ENCODE data around the gene ARSB. TPM values are rescaled to one million over a fixed set of nuclear protein-coding genes. Genes with fewer than 3 reads are reported as not detected.

Gene ARSB
- total and polyA plus RNA-seq, 9 of the 15 experiments (the other 6 are each of a cell fraction or from before 2014, with no cell fraction given), result 0.52 to 4.6 (median 2.4) TPM

DNA sequence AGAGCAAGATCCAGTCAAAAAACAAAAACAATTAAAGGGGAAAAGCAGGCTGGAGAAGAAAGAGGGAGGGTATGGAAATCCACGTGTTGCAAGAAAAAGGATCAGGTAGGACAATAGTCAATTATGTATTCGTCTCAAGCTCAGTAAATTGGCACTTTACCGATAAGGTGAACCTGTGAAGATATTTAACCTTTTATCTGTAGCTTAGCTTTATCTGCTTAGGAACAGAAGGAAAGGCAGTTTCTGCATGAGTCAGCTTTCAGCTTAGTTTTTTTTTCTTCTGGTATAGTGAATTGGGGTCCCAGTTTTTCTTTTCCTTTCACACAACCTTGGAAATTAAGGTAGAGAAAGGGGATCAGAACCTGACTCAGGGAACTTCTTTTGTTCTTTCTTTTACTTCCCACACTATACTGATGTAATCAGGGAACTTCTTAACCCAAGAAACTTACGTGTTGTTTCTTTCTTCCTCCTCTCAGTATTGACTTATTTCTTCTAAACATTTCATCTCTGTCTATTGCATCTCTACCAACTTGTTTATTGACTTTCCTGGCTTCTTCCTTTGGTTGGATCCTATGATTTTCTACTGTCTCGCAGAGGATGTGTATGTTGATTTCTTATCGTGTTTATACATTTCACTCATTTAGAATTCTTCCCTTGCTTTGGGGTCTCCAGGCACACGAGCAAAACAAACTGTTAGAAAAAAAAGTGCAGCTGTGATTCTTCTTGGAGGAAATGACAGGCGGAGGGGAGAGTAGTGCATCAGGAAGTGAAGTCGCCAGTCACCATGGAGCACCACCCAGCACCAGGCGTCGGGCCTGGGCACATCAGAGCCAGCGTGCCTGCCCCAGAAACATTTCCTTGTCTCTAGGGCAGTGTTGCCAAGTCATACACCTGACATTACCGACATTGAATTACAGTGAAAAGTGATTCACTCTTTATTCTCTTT lies 213.6 kb downstream of the ARSB start (continued):
- no peak for TF ChIP-seq PRPF4 (IDR thresholded peaks at IDR 0.05; ENCODE audit: insufficient read depth, low read depth, low read length, poor library complexity, severe bottlenecking)
- TF ChIP-seq, protein P1, sequence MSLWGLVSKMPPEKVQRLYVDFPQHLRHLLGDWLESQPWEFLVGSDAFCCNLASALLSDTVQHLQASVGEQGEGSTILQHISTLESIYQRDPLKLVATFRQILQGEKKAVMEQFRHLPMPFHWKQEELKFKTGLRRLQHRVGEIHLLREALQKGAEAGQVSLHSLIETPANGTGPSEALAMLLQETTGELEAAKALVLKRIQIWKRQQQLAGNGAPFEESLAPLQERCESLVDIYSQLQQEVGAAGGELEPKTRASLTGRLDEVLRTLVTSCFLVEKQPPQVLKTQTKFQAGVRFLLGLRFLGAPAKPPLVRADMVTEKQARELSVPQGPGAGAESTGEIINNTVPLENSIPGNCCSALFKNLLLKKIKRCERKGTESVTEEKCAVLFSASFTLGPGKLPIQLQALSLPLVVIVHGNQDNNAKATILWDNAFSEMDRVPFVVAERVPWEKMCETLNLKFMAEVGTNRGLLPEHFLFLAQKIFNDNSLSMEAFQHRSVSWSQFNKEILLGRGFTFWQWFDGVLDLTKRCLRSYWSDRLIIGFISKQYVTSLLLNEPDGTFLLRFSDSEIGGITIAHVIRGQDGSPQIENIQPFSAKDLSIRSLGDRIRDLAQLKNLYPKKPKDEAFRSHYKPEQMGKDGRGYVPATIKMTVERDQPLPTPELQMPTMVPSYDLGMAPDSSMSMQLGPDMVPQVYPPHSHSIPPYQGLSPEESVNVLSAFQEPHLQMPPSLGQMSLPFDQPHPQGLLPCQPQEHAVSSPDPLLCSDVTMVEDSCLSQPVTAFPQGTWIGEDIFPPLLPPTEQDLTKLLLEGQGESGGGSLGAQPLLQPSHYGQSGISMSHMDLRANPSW (CRISPR knock-in tag; IDR thresholded peaks at IDR 0.05), result no peak
- TF ChIP-seq TRIM24 (IDR thresholded peaks at IDR 0.05), result peak; percentile 78 to 88
- TF ChIP-seq, protein P2, sequence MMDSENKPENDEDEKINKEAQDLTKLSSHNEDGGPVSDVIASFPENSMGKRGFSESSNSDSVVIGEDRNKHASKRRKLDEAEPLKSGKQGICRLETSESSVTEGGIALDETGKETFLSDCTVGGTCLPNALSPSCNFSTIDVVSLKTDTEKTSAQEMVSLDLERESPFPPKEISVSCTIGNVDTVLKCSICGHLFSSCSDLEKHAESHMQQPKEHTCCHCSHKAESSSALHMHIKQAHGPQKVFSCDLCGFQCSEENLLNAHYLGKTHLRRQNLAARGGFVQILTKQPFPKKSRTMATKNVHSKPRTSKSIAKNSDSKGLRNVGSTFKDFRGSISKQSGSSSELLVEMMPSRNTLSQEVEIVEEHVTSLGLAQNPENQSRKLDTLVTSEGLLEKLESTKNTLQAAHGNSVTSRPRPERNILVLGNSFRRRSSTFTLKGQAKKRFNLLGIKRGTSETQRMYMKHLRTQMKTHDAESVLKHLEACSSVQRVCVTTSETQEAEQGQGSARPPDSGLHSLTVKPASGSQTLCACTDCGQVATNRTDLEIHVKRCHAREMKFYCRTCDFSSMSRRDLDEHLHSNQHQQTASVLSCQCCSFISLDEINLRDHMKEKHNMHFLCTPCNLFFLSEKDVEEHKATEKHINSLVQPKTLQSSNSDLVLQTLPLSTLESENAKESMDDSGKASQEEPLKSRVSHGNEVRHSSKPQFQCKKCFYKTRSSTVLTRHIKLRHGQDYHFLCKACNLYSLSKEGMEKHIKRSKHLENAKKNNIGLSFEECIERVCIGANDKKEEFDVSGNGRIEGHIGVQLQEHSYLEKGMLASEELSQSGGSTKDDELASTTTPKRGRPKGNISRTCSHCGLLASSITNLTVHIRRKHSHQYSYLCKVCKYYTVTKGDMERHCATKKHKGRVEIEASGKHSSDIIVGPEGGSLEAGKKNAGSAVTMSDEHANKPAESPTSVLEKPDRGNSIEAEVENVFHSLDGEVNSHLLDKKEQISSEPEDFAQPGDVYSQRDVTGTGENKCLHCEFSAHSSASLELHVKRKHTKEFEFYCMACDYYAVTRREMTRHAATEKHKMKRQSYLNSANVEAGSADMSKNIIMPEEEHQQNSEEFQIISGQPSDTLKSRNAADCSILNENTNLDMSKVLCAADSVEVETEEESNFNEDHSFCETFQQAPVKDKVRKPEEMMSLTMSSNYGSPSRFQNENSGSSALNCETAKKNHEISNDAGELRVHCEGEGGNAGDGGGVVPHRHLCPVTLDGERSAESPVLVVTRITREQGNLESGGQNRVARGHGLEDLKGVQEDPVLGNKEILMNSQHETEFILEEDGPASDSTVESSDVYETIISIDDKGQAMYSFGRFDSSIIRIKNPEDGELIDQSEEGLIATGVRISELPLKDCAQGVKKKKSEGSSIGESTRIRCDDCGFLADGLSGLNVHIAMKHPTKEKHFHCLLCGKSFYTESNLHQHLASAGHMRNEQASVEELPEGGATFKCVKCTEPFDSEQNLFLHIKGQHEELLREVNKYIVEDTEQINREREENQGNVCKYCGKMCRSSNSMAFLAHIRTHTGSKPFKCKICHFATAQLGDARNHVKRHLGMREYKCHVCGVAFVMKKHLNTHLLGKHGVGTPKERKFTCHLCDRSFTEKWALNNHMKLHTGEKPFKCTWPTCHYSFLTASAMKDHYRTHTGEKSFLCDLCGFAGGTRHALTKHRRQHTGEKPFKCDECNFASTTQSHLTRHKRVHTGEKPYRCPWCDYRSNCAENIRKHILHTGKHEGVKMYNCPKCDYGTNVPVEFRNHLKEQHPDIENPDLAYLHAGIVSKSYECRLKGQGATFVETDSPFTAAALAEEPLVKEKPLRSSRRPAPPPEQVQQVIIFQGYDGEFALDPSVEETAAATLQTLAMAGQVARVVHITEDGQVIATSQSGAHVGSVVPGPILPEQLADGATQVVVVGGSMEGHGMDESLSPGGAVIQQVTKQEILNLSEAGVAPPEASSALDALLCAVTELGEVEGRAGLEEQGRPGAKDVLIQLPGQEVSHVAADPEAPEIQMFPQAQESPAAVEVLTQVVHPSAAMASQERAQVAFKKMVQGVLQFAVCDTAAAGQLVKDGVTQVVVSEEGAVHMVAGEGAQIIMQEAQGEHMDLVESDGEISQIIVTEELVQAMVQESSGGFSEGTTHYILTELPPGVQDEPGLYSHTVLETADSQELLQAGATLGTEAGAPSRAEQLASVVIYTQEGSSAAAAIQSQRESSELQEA (IDR thresholded peaks at IDR 0.05; ENCODE audit: low read depth), result no peak
- TF ChIP-seq, protein P3, sequence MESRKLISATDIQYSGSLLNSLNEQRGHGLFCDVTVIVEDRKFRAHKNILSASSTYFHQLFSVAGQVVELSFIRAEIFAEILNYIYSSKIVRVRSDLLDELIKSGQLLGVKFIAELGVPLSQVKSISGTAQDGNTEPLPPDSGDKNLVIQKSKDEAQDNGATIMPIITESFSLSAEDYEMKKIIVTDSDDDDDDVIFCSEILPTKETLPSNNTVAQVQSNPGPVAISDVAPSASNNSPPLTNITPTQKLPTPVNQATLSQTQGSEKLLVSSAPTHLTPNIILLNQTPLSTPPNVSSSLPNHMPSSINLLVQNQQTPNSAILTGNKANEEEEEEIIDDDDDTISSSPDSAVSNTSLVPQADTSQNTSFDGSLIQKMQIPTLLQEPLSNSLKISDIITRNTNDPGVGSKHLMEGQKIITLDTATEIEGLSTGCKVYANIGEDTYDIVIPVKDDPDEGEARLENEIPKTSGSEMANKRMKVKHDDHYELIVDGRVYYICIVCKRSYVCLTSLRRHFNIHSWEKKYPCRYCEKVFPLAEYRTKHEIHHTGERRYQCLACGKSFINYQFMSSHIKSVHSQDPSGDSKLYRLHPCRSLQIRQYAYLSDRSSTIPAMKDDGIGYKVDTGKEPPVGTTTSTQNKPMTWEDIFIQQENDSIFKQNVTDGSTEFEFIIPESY (CRISPR knock-in tag; IDR thresholded peaks at IDR 0.05), result no peak
- TF ChIP-seq FOXA3 (CRISPR knock-in tag; conservative IDR thresholded peaks at IDR 0.05 in 1 of 2, IDR thresholded peaks at IDR 0.05 in 1 of 2), result no peak
- TF ChIP-seq, protein P4, sequence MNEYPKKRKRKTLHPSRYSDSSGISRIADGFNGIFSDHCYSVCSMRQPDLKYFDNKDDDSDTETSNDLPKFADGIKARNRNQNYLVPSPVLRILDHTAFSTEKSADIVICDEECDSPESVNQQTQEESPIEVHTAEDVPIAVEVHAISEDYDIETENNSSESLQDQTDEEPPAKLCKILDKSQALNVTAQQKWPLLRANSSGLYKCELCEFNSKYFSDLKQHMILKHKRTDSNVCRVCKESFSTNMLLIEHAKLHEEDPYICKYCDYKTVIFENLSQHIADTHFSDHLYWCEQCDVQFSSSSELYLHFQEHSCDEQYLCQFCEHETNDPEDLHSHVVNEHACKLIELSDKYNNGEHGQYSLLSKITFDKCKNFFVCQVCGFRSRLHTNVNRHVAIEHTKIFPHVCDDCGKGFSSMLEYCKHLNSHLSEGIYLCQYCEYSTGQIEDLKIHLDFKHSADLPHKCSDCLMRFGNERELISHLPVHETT (CRISPR knock-in tag; conservative IDR thresholded peaks at IDR 0.05 in 1 of 2, IDR thresholded peaks at IDR 0.05 in 1 of 2), result no peak

Measured in K562 (cell line).